Pancreas (tissue), 10 donors: ENCODE measurements around the gene LSM14B. TPM values are rescaled to one million over a fixed set of nuclear protein-coding genes. Genes with fewer than 3 reads are reported as not detected.

Source experiments
- ATAC-seq, 4 donors: fragments of 200-7000 bp; cut with Tn5 transposase; one replicate each; pipeline versions ENCODE4 v1.8.0 to v1.9.1; 2020; ENCODE audit warnings: mild to moderate bottlenecking in 4 of 4, moderate library complexity in 4 of 4
- DNase-seq, 6 donors: peaks; one replicate each; pipeline ENCODE4 v3.0.0-alpha.2; 2020
- FAIRE-seq: peaks from 2 replicates; lab custom pipeline; 2012; peaks lifted over from hg19 to GRCh38; lab: Jason Lieb, UNC
- H3K27ac ChIP-seq, 4 donors: fragments of 200-600 bp; sonication (generic); 1 replicate in 3 of 4; 2 replicates in 1 of 4; pipeline versions ENCODE4 v1.5.0 to v1.8.0; 2020
- H3K27me3 ChIP-seq, 4 donors: fragments of 200-600 bp; one replicate each; pipeline ENCODE4 v1.8.0; 2021
- H3K36me3 ChIP-seq, 3 donors: fragments of 200-600 bp; sonication (generic) in 1 of 3; one replicate each; pipeline versions ENCODE4 v1.5.0 to v1.8.0; 2020 to 2021
- H3K4me1 ChIP-seq, 3 donors: fragments of 200-600 bp; one replicate each; pipeline ENCODE4 v1.8.0; 2021
- H3K4me3 ChIP-seq, 4 donors: fragments of 200-600 bp; sonication (generic) in 2 of 4; one replicate each; pipeline versions ENCODE4 v1.5.0 to v1.8.0; 2020 to 2021
- H3K9me3 ChIP-seq, 4 donors: fragments of 200-600 bp; one replicate each; pipeline ENCODE4 v1.8.0; 2021
- WGBS, 2 donors: extraction: QIAGEN DNeasy Blood & Tissue Kit; methylation state at CpG; one replicate each; pipeline ENCODE4 v1.1.7; 2013; 5-methylcytosine and 5-hydroxymethylcytosine counted together
- intact Hi-C, 3 donors: fragments of 100-400 bp; cut with DNase I; formaldehyde crosslinking; loops; one replicate each; pipeline versions ENCODE4 v1.11.1 to v1.14.2; 2022
- polyA plus RNA-seq, 2 donors: library from polyadenylated mRNA; stranded (reverse); fragments of 200-250 nt; gene quantifications; one replicate each; pipeline ENCODE4 v1.2.3, GENCODE V29; 2013
- total RNA-seq, 6 donors: library from RNA; stranded (reverse); fragmentation: NEBNext Ultra II Directional in 4 of 6; extraction: Animal tissue kit (Norgen Biotek cat#: 25700) in 4 of 6; gene quantifications; one replicate each; pipeline versions ENCODE4 v1.2.1 to v1.2.4, GENCODE V29; 2021 to 2023
- TF ChIP-seq, protein P1 (sequence below), 4 donors: fragments of 200-600 bp; sonication (generic) in 3 of 4; IDR thresholded peaks; one replicate each; pipeline versions ENCODE4 v1.5.0 to v1.8.0; 2021; ENCODE audit warnings: antibody characterized with exemption in 4 of 4
- donor health status: healthy with polysubstance abuse.
- donor health status: DM: no; HTN: no; CAD: no; lungs with moderate emphysema.
- donor health status: DM: no; HTN: no; CAD: no.
- donor health status: control.
- donor health status: control.
- donor health status: Bipolar disorder and iron deficiency.
- donor health status: DM: yes; HTN: yes; CAD: no.
- donor health status: DM: no; HTN: no; CAD: no.
- donor health status: DM: no; HTN: no; CAD: no.
- donor health status: DM: yes; HTN: yes; CAD: no.

The LSM14B gene
- total and polyA plus RNA-seq, 8 donors, result 8.4 to 20.1 (median 16.7) TPM

GRCh38 chr20:62143957-62144825 is 21.9 kb downstream of the LSM14B start:
- peak overlapping the region; percentile 77 to 94 (median 88) for H3K4me3 ChIP-seq
- WGBS, 2 donors, result 0 to 1% methylated on average over 65 to 104 of the region's 104 CpGs
- peak overlapping the region; percentile 26 to 99 (median 88) for H3K27ac ChIP-seq
- no peaks in the 10 kb centered on the region for H3K9me3 ChIP-seq
- DNase-seq (peak; percentile 40 to 84 (median 54)), ATAC-seq (peak in 3 of 4 donors; percentile 35 to 39 (median 39)), FAIRE-seq (no peak)
- peaks cover 2 to 13% (median 8%) of the 10 kb centered on the region in 3 donors for H3K36me3 ChIP-seq
- TF ChIP-seq, protein P1, sequence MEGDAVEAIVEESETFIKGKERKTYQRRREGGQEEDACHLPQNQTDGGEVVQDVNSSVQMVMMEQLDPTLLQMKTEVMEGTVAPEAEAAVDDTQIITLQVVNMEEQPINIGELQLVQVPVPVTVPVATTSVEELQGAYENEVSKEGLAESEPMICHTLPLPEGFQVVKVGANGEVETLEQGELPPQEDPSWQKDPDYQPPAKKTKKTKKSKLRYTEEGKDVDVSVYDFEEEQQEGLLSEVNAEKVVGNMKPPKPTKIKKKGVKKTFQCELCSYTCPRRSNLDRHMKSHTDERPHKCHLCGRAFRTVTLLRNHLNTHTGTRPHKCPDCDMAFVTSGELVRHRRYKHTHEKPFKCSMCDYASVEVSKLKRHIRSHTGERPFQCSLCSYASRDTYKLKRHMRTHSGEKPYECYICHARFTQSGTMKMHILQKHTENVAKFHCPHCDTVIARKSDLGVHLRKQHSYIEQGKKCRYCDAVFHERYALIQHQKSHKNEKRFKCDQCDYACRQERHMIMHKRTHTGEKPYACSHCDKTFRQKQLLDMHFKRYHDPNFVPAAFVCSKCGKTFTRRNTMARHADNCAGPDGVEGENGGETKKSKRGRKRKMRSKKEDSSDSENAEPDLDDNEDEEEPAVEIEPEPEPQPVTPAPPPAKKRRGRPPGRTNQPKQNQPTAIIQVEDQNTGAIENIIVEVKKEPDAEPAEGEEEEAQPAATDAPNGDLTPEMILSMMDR (IDR thresholded peaks at IDR 0.05), result no peak
- no peaks in the 10 kb centered on the region for H3K27me3 ChIP-seq
- peaks cover 16 to 26% (median 21%) of the 10 kb centered on the region in 3 donors for H3K4me1 ChIP-seq
- intact Hi-C loops, result no loop called here

- peaks cover 16 to 23% (median 20%) of the 10 kb centered on the region in 3 donors for H3K4me1 ChIP-seq
- intact Hi-C loops, result no loop called here
- WGBS, 2 donors, result 90 to 94% methylated on average over 7 of the region's 7 CpGs
- no peaks in the 10 kb centered on the region for H3K9me3 ChIP-seq
- DNase-seq, result no peak
- no peak for ATAC-seq
- no peak overlapping the region for H3K27ac ChIP-seq
- no peaks in the 10 kb centered on the region for H3K36me3 ChIP-seq
- H3K27me3 ChIP-seq, result no peaks in the 10 kb centered on the region
- FAIRE-seq, result no peak
- no peak overlapping the region for H3K4me3 ChIP-seq
- TF ChIP-seq, protein P1 (IDR thresholded peaks at IDR 0.05), result no peak
Measured at GRCh38 chr20:62145688-62146018, 23.4 kb downstream of the LSM14B start.

DNA sequence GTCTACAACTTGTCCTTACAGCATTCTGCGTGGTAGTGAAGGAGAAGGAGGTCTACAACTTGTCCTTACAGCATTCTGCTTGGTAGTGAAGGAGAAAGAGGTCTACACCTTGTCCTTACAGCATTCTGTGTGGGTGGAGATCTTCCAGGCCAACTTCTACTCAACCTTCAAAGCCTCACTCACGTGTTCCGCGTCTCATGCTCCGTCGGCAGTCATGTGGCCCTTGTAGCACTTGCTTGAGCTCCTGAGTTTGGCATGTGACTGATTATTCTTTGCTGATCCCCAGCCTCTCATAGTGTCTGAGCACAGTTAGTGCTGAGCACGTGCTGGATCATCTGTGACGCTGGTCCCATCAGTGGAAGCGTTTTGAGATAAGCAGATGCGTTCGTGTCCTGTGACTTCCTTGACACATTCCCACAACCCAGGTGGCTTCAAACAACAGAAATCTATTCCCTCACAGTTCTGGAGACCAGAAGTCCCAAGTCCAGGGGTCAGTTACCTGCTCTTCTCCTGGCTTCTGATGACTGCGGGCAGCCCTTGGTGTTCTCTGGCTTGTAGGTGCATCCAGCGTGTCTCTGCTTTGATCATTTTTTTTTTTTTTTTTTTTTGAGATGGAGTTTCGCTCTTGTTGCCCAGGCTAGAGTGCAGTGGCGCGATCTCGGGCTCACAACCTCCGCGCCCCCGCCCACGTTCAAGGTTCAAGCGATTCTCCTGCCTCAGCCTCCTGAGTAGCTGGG is 23.9 kb downstream of the LSM14B start:
- no peak for DNase-seq
- TF ChIP-seq, protein P1 (IDR thresholded peaks at IDR 0.05), result no peak
- no peaks in the 10 kb centered on the region for H3K9me3 ChIP-seq
- WGBS, 2 donors, result 94 to 96% methylated on average over 22 of the region's 22 CpGs
- no peak for ATAC-seq
- H3K27ac ChIP-seq, result no peak overlapping the region
- H3K4me1 ChIP-seq, result peaks cover 13 to 18% (median 14%) of the 10 kb centered on the region in 3 donors
- no peak overlapping the region for H3K4me3 ChIP-seq
- no peaks in the 10 kb centered on the region for H3K27me3 ChIP-seq
- intact Hi-C loops, result no loop called here
- FAIRE-seq, result no peak
- H3K36me3 ChIP-seq, result no peaks in the 10 kb centered on the region

DNA sequence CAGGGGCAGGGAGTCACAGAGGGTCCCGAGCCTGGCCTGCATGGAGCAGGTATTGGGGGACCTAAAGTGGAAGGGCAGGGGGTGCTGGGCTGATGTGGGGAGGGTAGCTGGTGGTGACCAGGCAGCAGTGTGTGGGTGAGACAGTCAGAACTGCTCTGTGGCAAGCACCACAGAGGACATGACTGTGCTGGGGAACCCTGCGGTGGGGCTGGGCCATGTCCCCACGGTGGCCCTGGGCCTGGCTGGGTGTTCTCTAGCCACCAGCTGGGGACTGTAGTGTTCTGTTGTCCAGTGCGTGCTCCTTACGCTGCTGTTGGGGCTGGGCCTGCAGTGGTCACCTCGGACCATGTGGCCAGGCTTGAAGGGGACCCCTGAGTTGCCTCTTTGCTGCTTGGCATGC is 24.9 kb downstream of the LSM14B start:
- TF ChIP-seq, protein P1 (IDR thresholded peaks at IDR 0.05), result no peak
- FAIRE-seq, result no peak
- no peak overlapping the region for H3K27ac ChIP-seq
- WGBS, 2 donors, result 92 to 95% methylated on average over 6 of the region's 6 CpGs
- H3K27me3 ChIP-seq, result no peaks in the 10 kb centered on the region
- intact Hi-C loops, result no loop called here
- no peak for DNase-seq
- no peaks in the 10 kb centered on the region for H3K9me3 ChIP-seq
- H3K4me3 ChIP-seq, result no peak overlapping the region
- peaks cover 7 to 8% (median 8%) of the 10 kb centered on the region in 3 donors for H3K4me1 ChIP-seq
- H3K36me3 ChIP-seq, result no peaks in the 10 kb centered on the region
- ATAC-seq, result no peak
